CD4-positive, alpha-beta T cell (primary cell): ENCODE measurements around the gene TDRD1. TPM values are rescaled to one million over a fixed set of nuclear protein-coding genes. Genes with fewer than 3 reads are reported as not detected.

ENCODE experiments used
- ATAC-seq: fragments of 200-7000 bp; cut with Tn5 transposase; one replicate; pipeline ENCODE4 v1.10.0; 2022; ENCODE audit warnings: mild to moderate bottlenecking; ENCODE audit not compliant: poor library complexity
- CTCF ChIA-PET: fragments of 350-600 bp; sonication (Branson Sonifier 250); formaldehyde crosslinking; loops from one replicate; lab custom pipeline; 2021; ENCODE audit warnings: antibody characterized with exemption, inconsistent platforms; lab: Charles Lee
- POLR2A ChIA-PET: fragments of 350-600 bp; sonication (Branson Sonifier 250); formaldehyde crosslinking; loops from one replicate; lab custom pipeline; 2021; ENCODE audit warnings: antibody characterized with exemption, inconsistent platforms; lab: Charles Lee
- DNase-seq, 14 experiments: peaks; one replicate each; pipeline ENCODE4 v3.0.0-alpha.2; 2013 to 2020; ENCODE audit warnings: mixed read lengths in 2 of 14
- H3K27ac ChIP-seq, 2 donors: one replicate each; pipeline versions ENCODE4 v1.5.1 to v1.7.0; 2013; ENCODE audit warnings: low read length in 2 of 2, low read depth in 1 of 2, mild to moderate bottlenecking in 1 of 2
- H3K27me3 ChIP-seq, 2 experiments: 1 replicate in 1 of 2; 2 replicates in 1 of 2; pipeline versions ENCODE4 v1.6.1 to v1.7.0; 2013; ENCODE audit warnings: low read length in 2 of 2, control low read depth in 1 of 2, mild to moderate bottlenecking in 1 of 2, moderate library complexity in 1 of 2; ENCODE audit not compliant: insufficient read depth in 2 of 2, control insufficient read depth in 1 of 2
- H3K36me3 ChIP-seq: one replicate; pipeline ENCODE4 v1.6.1; 2013; ENCODE audit warnings: low read length, control low read depth; ENCODE audit not compliant: insufficient read depth
- H3K4me1 ChIP-seq: one replicate; pipeline ENCODE4 v1.6.1; 2013; ENCODE audit warnings: low read length, control low read depth; ENCODE audit not compliant: insufficient read depth
- H3K4me3 ChIP-seq: one replicate; pipeline ENCODE4 v1.5.1; 2013; ENCODE audit warnings: mild to moderate bottlenecking, low read length, moderate library complexity
- H3K9me3 ChIP-seq, 2 experiments: 1 replicate in 1 of 2; 2 replicates in 1 of 2; pipeline versions ENCODE4 v1.6.1 to v1.7.0; 2013; ENCODE audit warnings: low read length in 2 of 2, mild to moderate bottlenecking in 2 of 2, control low read depth in 1 of 2, moderate library complexity in 1 of 2; ENCODE audit not compliant: control insufficient read depth in 1 of 2, insufficient read depth in 1 of 2
- H3K27ac Mint-ChIP-seq: one replicate; pipeline ENCODE4 v1.8.0; 2020; ENCODE audit warnings: mixed read lengths
- H3K27me3 Mint-ChIP-seq: one replicate; pipeline ENCODE4 v1.8.0; 2021; ENCODE audit warnings: mixed read lengths
- H3K36me3 Mint-ChIP-seq: one replicate; pipeline ENCODE4 v1.8.0; 2021; ENCODE audit warnings: low read depth, mixed read lengths
- H3K4me1 Mint-ChIP-seq: one replicate; pipeline ENCODE4 v1.8.0; 2021; ENCODE audit warnings: low read depth, mixed read lengths
- H3K4me3 Mint-ChIP-seq: one replicate; pipeline ENCODE4 v1.8.0; 2020; ENCODE audit warnings: mild to moderate bottlenecking, mixed read lengths
- H3K9me3 Mint-ChIP-seq: one replicate; pipeline ENCODE4 v1.8.0; 2020; ENCODE audit warnings: mixed read lengths
- intact Hi-C, 2 experiments: fragments of 100-400 bp; cut with DNase I in 1 of 2; cut with micrococcal nuclease in 1 of 2; formaldehyde crosslinking; loops; one replicate each; pipeline versions ENCODE4 v1.15.1 to v1.9.0; 2023 to 2025; cut with DNase I, micrococcal nuclease
- total RNA-seq, 174 experiments: library from RNA in 2 of 174; stranded (reverse) in 2 of 174; gene quantifications; one replicate each; pipeline ENCODE4 v1.2.3 and lab custom pipeline; 2021 to 2026
- TF ChIP-seq, protein P1 (sequence below): fragments of 200-600 bp; IDR thresholded peaks from one replicate; pipeline ENCODE4 v1.8.0; 2022; ENCODE audit warnings: antibody characterized with exemption, mild to moderate bottlenecking

Gene TDRD1
- total RNA-seq, 2 experiments from 2014 or later: not detected

DNA sequence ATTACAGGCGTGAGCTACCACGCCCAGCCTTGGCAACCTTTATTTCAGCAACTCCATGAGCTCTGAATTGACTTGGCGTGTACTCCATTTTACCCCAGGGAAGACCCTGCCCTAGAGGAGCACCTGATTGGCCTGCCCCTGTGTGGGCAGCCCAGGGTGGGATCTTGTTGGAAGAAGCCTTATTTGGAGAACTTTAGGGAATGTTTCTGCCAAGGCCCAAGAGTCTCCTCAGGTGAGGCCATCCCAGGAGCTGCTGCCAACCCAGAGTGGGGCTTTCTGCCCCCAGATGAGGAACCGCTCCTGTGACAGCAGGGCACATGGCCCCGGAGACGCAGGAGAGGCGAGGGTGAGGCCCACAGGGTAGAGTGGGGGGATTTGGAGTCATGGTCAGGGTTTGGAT is 101.9 kb downstream of the TDRD1 start:
- TF ChIP-seq, protein P1, sequence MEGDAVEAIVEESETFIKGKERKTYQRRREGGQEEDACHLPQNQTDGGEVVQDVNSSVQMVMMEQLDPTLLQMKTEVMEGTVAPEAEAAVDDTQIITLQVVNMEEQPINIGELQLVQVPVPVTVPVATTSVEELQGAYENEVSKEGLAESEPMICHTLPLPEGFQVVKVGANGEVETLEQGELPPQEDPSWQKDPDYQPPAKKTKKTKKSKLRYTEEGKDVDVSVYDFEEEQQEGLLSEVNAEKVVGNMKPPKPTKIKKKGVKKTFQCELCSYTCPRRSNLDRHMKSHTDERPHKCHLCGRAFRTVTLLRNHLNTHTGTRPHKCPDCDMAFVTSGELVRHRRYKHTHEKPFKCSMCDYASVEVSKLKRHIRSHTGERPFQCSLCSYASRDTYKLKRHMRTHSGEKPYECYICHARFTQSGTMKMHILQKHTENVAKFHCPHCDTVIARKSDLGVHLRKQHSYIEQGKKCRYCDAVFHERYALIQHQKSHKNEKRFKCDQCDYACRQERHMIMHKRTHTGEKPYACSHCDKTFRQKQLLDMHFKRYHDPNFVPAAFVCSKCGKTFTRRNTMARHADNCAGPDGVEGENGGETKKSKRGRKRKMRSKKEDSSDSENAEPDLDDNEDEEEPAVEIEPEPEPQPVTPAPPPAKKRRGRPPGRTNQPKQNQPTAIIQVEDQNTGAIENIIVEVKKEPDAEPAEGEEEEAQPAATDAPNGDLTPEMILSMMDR: no peak
- DNase-seq (no peak), ATAC-seq (no peak)
- Mint-ChIP-seq H3K4me1 (no peaks in the 10 kb centered on the region), H3K9me3 (no peaks in the 10 kb centered on the region), H3K4me3 (no peak overlapping the region), H3K27ac (no peak overlapping the region), H3K36me3 (no peaks in the 10 kb centered on the region), H3K27me3 (no peaks in the 10 kb centered on the region)
- no peaks in the 10 kb centered on the region for H3K9me3 ChIP-seq
- no peaks in the 10 kb centered on the region for H3K4me1 ChIP-seq
- CTCF ChIA-PET: no interaction called here
- intact Hi-C loops: no loop called here
- no peaks in the 10 kb centered on the region for H3K36me3 ChIP-seq
- H3K27ac ChIP-seq: no peak overlapping the region
- H3K27me3 ChIP-seq: no peaks in the 10 kb centered on the region
- POLR2A ChIA-PET: no interaction called here
- H3K4me3 ChIP-seq: no peak overlapping the region

GRCh38 chr10:114281461-114281860 is 102.3 kb downstream of the TDRD1 start:
- no peaks in the 10 kb centered on the region for H3K27me3 ChIP-seq
- no peaks in the 10 kb centered on the region for H3K36me3 ChIP-seq
- Mint-ChIP-seq H3K4me1 (no peaks in the 10 kb centered on the region), H3K27ac (no peak overlapping the region), H3K9me3 (no peaks in the 10 kb centered on the region), H3K27me3 (no peaks in the 10 kb centered on the region), H3K36me3 (no peaks in the 10 kb centered on the region), H3K4me3 (no peak overlapping the region)
- H3K4me1 ChIP-seq: no peaks in the 10 kb centered on the region
- CTCF ChIA-PET: no interaction called here
- ATAC-seq (no peak), DNase-seq (no peak)
- TF ChIP-seq, protein P1: no peak
- H3K9me3 ChIP-seq: no peaks in the 10 kb centered on the region
- H3K4me3 ChIP-seq: no peak overlapping the region
- POLR2A ChIA-PET: no interaction called here
- intact Hi-C loops: no loop called here
- H3K27ac ChIP-seq: no peak overlapping the region

Other genes with a start within 250 kb of the TDRD1 start
- gene ADRB1, start 135.5 kb upstream of the TDRD1 start, total RNA-seq: under 1 TPM; 0.08 to 0.11 TPM
- 10 to 100 TPM; 55.0 to 55.9 TPM for gene CCDC186, start 5.2 kb upstream of the TDRD1 start, total RNA-seq
- gene VWA2, start 59.9 kb downstream of the TDRD1 start, total RNA-seq: not detected
- gene AFAP1L2, start 225.1 kb downstream of the TDRD1 start, total RNA-seq: under 1 TPM; 0.36 to 0.50 TPM